ENCODE results near the gene SAYSD1. TPM values are rescaled to one million over a fixed set of nuclear protein-coding genes. Genes with fewer than 3 reads are reported as not detected.
"Not testable (repeated sequence)": the region's sequence is repeated elsewhere in the genome, so short reads cannot be mapped to it uniquely, and the experiment has no call there.

Gene SAYSD1
- total and polyA plus RNA-seq, 8 donors, result 1.2 to 24.8 (median 7.7) TPM

GRCh38 chr6:39144481-39145173, 29.6 kb upstream of the SAYSD1 start:
- no peaks in the 10 kb centered on the region for H3K4me1 ChIP-seq
- H3K27ac ChIP-seq, result no peak overlapping the region
- peaks cover 0 to 23% (median 0%) of the 10 kb centered on the region in 3 donors for H3K27me3 ChIP-seq
- TF ChIP-seq EP300 (IDR thresholded peaks at IDR 0.05) (no peak), POLR2AphosphoS5 (IDR thresholded peaks at IDR 0.05) (no peak), POLR2A (IDR thresholded peaks at IDR 0.05) (no peak)
- TF ChIP-seq, protein P1, sequence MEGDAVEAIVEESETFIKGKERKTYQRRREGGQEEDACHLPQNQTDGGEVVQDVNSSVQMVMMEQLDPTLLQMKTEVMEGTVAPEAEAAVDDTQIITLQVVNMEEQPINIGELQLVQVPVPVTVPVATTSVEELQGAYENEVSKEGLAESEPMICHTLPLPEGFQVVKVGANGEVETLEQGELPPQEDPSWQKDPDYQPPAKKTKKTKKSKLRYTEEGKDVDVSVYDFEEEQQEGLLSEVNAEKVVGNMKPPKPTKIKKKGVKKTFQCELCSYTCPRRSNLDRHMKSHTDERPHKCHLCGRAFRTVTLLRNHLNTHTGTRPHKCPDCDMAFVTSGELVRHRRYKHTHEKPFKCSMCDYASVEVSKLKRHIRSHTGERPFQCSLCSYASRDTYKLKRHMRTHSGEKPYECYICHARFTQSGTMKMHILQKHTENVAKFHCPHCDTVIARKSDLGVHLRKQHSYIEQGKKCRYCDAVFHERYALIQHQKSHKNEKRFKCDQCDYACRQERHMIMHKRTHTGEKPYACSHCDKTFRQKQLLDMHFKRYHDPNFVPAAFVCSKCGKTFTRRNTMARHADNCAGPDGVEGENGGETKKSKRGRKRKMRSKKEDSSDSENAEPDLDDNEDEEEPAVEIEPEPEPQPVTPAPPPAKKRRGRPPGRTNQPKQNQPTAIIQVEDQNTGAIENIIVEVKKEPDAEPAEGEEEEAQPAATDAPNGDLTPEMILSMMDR (IDR thresholded peaks at IDR 0.05), result no peak
- no peaks in the 10 kb centered on the region for H3K9me3 ChIP-seq
- H3K4me3 ChIP-seq, result no peak overlapping the region
- H3K36me3 ChIP-seq, result no peaks in the 10 kb centered on the region
- intact Hi-C loops (cut with DNase I; ENCODE audit: low total_unique reads), result no loop called here
- DNase-seq, result no peak
- 78 to 96% (median 90%) methylated on average over 1 of the region's 1 CpG for WGBS, 5 donors

GRCh38 chr6:39143238-39143930, 28.4 kb upstream of the SAYSD1 start:
- TF ChIP-seq, protein P1 (IDR thresholded peaks at IDR 0.05), result no peak
- no peak for TF ChIP-seq POLR2A (IDR thresholded peaks at IDR 0.05)
- TF ChIP-seq EP300 (IDR thresholded peaks at IDR 0.05), result no peak
- TF ChIP-seq POLR2AphosphoS5 (IDR thresholded peaks at IDR 0.05), result no peak
- Histone ChIP-seq H3K9me3 (peaks cover 0 to 10% (median 9%) of the 10 kb centered on the region in 4 donors), H3K27me3 (peaks cover 0 to 16% (median 0%) of the 10 kb centered on the region in 3 donors), H3K4me1 (no peaks in the 10 kb centered on the region), H3K4me3 (peak overlapping the region in 1 of 4 donors; percentile 3), H3K36me3 (no peaks in the 10 kb centered on the region), H3K27ac (peak overlapping the region in 4 of 5 donors; percentile 27 to 77 (median 42))
- 26 to 51% (median 34%) methylated on average over 11 to 13 of the region's 13 CpGs for WGBS, 5 donors
- intact Hi-C loops (cut with DNase I; ENCODE audit: low total_unique reads), result no loop called here
- DNase-seq, result peak; percentile 32 to 40

DNA sequence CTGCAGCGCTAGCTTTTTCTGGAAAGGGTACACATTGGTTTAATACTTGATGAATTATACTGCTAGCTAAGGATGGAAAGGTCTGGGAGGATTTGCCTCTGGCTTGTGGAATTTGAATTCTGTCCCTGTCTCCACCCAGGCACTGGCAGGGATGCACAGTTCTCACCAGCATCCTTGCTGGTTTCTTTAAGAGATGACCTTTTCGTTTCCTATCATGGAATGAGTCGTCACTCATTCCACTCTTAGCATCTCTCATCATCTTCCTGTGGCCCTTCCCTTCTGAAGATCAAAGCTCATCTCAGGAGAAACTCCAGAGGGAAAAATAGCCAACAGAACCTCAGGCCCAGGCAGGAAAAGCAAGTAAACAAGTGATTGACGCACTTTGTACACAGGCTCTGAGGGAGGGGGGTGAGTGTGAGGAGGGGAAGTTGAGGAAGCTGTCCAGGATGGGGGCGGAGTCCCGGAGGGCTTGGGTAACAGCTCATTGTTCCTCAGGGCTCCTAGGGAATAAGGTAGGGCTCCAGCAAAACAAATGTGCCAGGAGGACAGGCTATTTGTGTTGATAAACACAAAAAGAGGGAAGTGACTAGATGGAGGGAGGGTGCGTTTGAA, 25.7 kb upstream of the SAYSD1 start:
- Histone ChIP-seq H3K4me1 (no peaks in the 10 kb centered on the region), H3K9me3 (peaks cover 0 to 17% (median 14%) of the 10 kb centered on the region in 4 donors), H3K4me3 (no peak overlapping the region), H3K36me3 (no peaks in the 10 kb centered on the region), H3K27ac (no peak overlapping the region), H3K27me3 (peaks cover 0 to 10% (median 0%) of the 10 kb centered on the region in 3 donors)
- intact Hi-C loops (cut with DNase I; ENCODE audit: low total_unique reads), result no loop called here
- DNase-seq, result no peak
- WGBS, 5 donors, result 61 to 71% (median 62%) methylated on average over 7 of the region's 7 CpGs
- TF ChIP-seq POLR2AphosphoS5 (IDR thresholded peaks at IDR 0.05) (no peak), POLR2A (IDR thresholded peaks at IDR 0.05) (no peak), EP300 (IDR thresholded peaks at IDR 0.05) (no peak)
- TF ChIP-seq, protein P1 (IDR thresholded peaks at IDR 0.05), result no peak

DNA sequence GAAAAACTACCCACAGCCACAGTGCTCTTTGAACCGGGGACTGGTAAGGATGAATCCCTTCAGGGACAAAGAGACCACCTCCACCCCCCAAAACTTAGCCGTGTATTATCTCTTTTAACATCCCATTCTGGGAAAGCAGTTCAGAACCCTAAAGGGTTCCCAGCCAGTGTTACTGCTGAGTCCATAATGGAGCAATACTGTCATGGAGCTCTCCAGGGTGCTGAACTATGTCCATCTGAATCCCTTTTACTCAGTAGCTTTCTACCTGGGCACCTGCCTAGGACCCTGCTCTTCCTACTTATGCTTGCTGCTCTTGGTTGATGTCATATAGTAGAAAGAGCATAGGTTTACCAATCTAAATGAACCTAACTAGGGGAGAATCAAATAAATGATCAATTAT, 22.3 kb upstream of the SAYSD1 start:
- Histone ChIP-seq H3K9me3 (peaks cover 0 to 17% (median 14%) of the 10 kb centered on the region in 4 donors), H3K27me3 (peaks cover 0 to 10% (median 0%) of the 10 kb centered on the region in 3 donors), H3K4me3 (no peak overlapping the region), H3K36me3 (no peaks in the 10 kb centered on the region), H3K4me1 (no peaks in the 10 kb centered on the region), H3K27ac (no peak overlapping the region)
- TF ChIP-seq POLR2AphosphoS5 (IDR thresholded peaks at IDR 0.05) (no peak), EP300 (IDR thresholded peaks at IDR 0.05) (no peak), POLR2A (IDR thresholded peaks at IDR 0.05) (no peak)
- TF ChIP-seq, protein P1 (IDR thresholded peaks at IDR 0.05), result no peak
- intact Hi-C loops (cut with DNase I; ENCODE audit: low total_unique reads), result no loop called here
- WGBS, 5 donors, result 18 to 31% (median 27%) methylated on average over 2 of the region's 2 CpGs
- peak; percentile 29 to 85 for DNase-seq

DNA sequence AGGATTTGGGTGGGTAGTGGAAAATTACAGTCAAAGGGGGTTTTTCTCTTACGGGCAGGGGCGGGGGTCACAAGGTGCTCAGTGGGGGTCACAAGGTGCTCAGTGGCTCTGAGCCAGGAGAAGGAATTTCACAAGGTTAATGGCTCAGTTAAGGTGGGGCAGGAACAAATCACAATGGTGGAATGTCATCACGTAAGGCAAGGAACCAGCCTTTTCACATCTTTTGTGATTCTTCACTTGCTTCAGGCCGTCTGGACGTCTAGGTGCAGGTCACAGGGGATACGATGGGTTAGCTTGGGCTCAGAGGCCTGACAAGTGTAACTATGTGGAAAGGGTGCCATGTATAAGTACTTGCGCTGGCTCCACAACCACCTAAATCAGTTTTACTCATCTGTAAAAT, 21.2 kb upstream of the SAYSD1 start:
- WGBS, 5 donors, result 64 to 73% (median 71%) methylated on average over 7 of the region's 7 CpGs
- intact Hi-C loops (cut with DNase I; ENCODE audit: low total_unique reads); H3K4me3 ChIP-seq; H3K27ac ChIP-seq; H3K36me3 ChIP-seq; H3K4me1 ChIP-seq; DNase-seq: not testable (repeated sequence)
- Histone ChIP-seq H3K27me3 (peaks cover 0 to 10% (median 0%) of the 10 kb centered on the region in 3 donors), H3K9me3 (peaks cover 0 to 17% (median 14%) of the 10 kb centered on the region in 4 donors)

- H3K36me3 ChIP-seq, result not testable (repeated sequence)
These were observed 19.8 kb upstream of the SAYSD1 start for GRCh38 chr6:39134761-39135160.

More at GRCh38 chr6:39134761-39135160, 19.8 kb upstream of the SAYSD1 start:
- H3K4me3 ChIP-seq; intact Hi-C loops (cut with DNase I; ENCODE audit: low total_unique reads); H3K4me1 ChIP-seq; DNase-seq; H3K27ac ChIP-seq; H3K27me3 ChIP-seq: not testable (repeated sequence)
- H3K9me3 ChIP-seq, result peaks cover 0 to 17% (median 14%) of the 10 kb centered on the region in 4 donors
- 41 to 68% (median 67%) methylated on average over 3 of the region's 3 CpGs for WGBS, 5 donors

All from stomach (tissue), 9 donors.